Adrenal gland (tissue), 12 donors: Measurements from ENCODE around the gene SBK1. TPM values are rescaled to one million over a fixed set of nuclear protein-coding genes. Genes with fewer than 3 reads are reported as not detected.

ENCODE experiments used
- DNase-seq, 7 donors: peaks; one replicate each; pipeline ENCODE4 v3.0.0-alpha.2; 2019 to 2020
- H3K27ac ChIP-seq, 5 donors: fragments of 200-600 bp; sonication (generic) in 4 of 5; 1 replicate in 3 of 5; 2 replicates in 2 of 5; pipeline versions ENCODE4 v1.5.1 to v1.8.0; 2016 to 2020; ENCODE audit warnings: mild to moderate bottlenecking in 1 of 5
- H3K27me3 ChIP-seq: fragments of 200-600 bp; 2 replicates; pipeline ENCODE4 v1.8.0; 2021
- H3K36me3 ChIP-seq, 2 donors: fragments of 200-600 bp; replicated peaks in 1 of 2; 1 replicate in 1 of 2; 2 replicates in 1 of 2; pipeline versions ENCODE4 v1.5.1 to v1.8.0; 2018 to 2022
- H3K4me1 ChIP-seq, 2 donors: fragments of 200-600 bp; replicated peaks in 1 of 2; 1 replicate in 1 of 2; 2 replicates in 1 of 2; pipeline versions ENCODE4 v1.5.1 to v1.8.0; 2018 to 2021
- H3K4me3 ChIP-seq, 4 donors: fragments of 200-600 bp; sonication (generic) in 3 of 4; one replicate each; pipeline ENCODE4 v1.5.1; 2016 to 2018
- H3K9me3 ChIP-seq, 3 donors: fragments of 200-600 bp; sonication (generic) in 1 of 3; replicated peaks in 1 of 3; 1 replicate in 2 of 3; 2 replicates in 1 of 3; pipeline versions ENCODE4 v1.5.1 to v1.8.0; 2016 to 2021
- CTCF ChIP-seq, 6 experiments: fragments of 450-650 bp in 4 of 6; fragments of 200-600 bp in 2 of 6; sonication (generic) in 1 of 6; IDR thresholded peaks; 1 replicate in 5 of 6; 2 replicates in 1 of 6; pipeline versions ENCODE4 v1.5.1 to v1.8.0; 2016 to 2021; ENCODE audit warnings: antibody characterized with exemption in 6 of 6, mild to moderate bottlenecking in 2 of 6, moderate library complexity in 1 of 6
- POLR2A ChIP-seq, 2 donors: fragments of 450-650 bp; IDR thresholded peaks; one replicate each; pipeline ENCODE4 v1.6.1; 2017; ENCODE audit warnings: antibody characterized with exemption in 2 of 2, mild to moderate bottlenecking in 2 of 2, moderate library complexity in 1 of 2
- WGBS, 4 donors: extraction: QIAGEN DNeasy Blood & Tissue Kit in 2 of 4; methylation state at CpG; one replicate each; pipeline versions ENCODE4 v1.1.5 to v1.1.7; 2013 to 2017; 5-methylcytosine and 5-hydroxymethylcytosine counted together
- intact Hi-C, 2 donors: fragments of 100-400 bp; cut with DNase I; formaldehyde crosslinking; loops; one replicate each; pipeline versions ENCODE4 v1.14.1 to v1.15.0; 2022 to 2023
- polyA plus RNA-seq, 3 donors: library from polyadenylated mRNA; stranded (reverse); fragments of 200-250 nt in 2 of 3; fragments of 350-450 nt in 1 of 3; fragmentation: Illumina TruSeq in 1 of 3; extraction: RNeasy Lipid Tissue Mini Kit (QIAGEN cat#74804) in 1 of 3; gene quantifications; one replicate each; pipeline ENCODE4 v1.2.3, GENCODE V29; 2013 to 2014
- total RNA-seq, 9 donors: library from RNA; depleted of rRNA in 4 of 9; stranded (reverse); fragments of >200 nt in 4 of 9; fragments of 120-200 nt in 1 of 9; fragmentation: NEBNext Ultra II Directional in 1 of 9; extraction: Animal tissue kit (Norgen Biotek cat#: 25700) in 1 of 9; gene quantifications; one replicate each; pipeline versions ENCODE4 v1.1.0 to v1.2.4, GENCODE V29; 2013 to 2023
- donor health status: healthy with polysubstance abuse.
- donor health status: Bipolar disorder and iron deficiency.
- donor health status: DM: yes; HTN: yes; CAD: no.
- donor health status: DM: no; HTN: no; CAD: no.
- donor health status: DM: no; HTN: no; CAD: no.
- donor health status: DM: yes; HTN: yes; CAD: no.

Gene SBK1
- total and polyA plus RNA-seq, 12 donors: 0.57 to 6.9 (median 4.1) TPM

- Histone ChIP-seq H3K27ac (no peak overlapping the region), H3K36me3 (no peaks in the 10 kb centered on the region), H3K4me3 (no peak overlapping the region), H3K27me3 (no peaks in the 10 kb centered on the region), H3K4me1 (peaks cover 10 to 18% of the 10 kb centered on the region in 2 donors), H3K9me3 (no peaks in the 10 kb centered on the region)
- no peak for TF ChIP-seq CTCF (IDR thresholded peaks at IDR 0.05)
- TF ChIP-seq POLR2A (IDR thresholded peaks at IDR 0.05): no peak
- 85 to 92% (median 87%) methylated on average over 9 to 11 of the region's 11 CpGs for WGBS, 4 donors
- DNase-seq: no peak
- intact Hi-C loops: no loop called here
Observed at GRCh38 chr16:28295276-28295675, 3.0 kb downstream of the SBK1 start.

GRCh38 chr16:28297308-28297707 lies 5.0 kb downstream of the SBK1 start:
- H3K4me3 ChIP-seq: no peak overlapping the region
- DNase-seq: no peak
- peaks cover 10 to 13% of the 10 kb centered on the region in 2 donors for H3K4me1 ChIP-seq
- WGBS, 4 donors: 40 to 69% (median 62%) methylated on average over 2 of the region's 2 CpGs
- TF ChIP-seq CTCF (IDR thresholded peaks at IDR 0.05) (no peak), POLR2A (IDR thresholded peaks at IDR 0.05) (no peak)
- H3K9me3 ChIP-seq: no peaks in the 10 kb centered on the region
- intact Hi-C loops: no loop called here
- no peaks in the 10 kb centered on the region for H3K36me3 ChIP-seq
- H3K27me3 ChIP-seq: no peaks in the 10 kb centered on the region
- H3K27ac ChIP-seq: no peak overlapping the region

GRCh38 chr16:28297784-28298510 lies 5.6 kb downstream of the SBK1 start:
- Histone ChIP-seq H3K36me3 (no peaks in the 10 kb centered on the region), H3K4me3 (no peak overlapping the region), H3K4me1 (peaks cover 6 to 11% of the 10 kb centered on the region in 2 donors), H3K9me3 (no peaks in the 10 kb centered on the region), H3K27ac (no peak overlapping the region), H3K27me3 (no peaks in the 10 kb centered on the region)
- 67 to 79% (median 70%) methylated on average over 10 to 11 of the region's 11 CpGs for WGBS, 4 donors
- TF ChIP-seq POLR2A (IDR thresholded peaks at IDR 0.05) (no peak), CTCF (IDR thresholded peaks at IDR 0.05) (no peak)
- DNase-seq: no peak
- intact Hi-C loops: no loop called here

- H3K9me3 ChIP-seq: no peaks in the 10 kb centered on the region
- 55 to 100% (median 80%) methylated on average over 1 to 4 of the region's 4 CpGs for whole genome bisulfite sequencing, 4 donors
- intact Hi-C loops: no loop called here
- DNase-seq: no peak
- TF ChIP-seq CTCF (IDR thresholded peaks at IDR 0.05) (no peak), POLR2A (IDR thresholded peaks at IDR 0.05) (no peak)
- peaks cover under 1 to 6% of the 10 kb centered on the region in 2 donors for H3K4me1 ChIP-seq
- no peak overlapping the region for H3K4me3 ChIP-seq
- no peaks in the 10 kb centered on the region for H3K27me3 ChIP-seq
- no peak overlapping the region for H3K27ac ChIP-seq
- H3K36me3 ChIP-seq: no peaks in the 10 kb centered on the region
Observed at GRCh38 chr16:28298511-28298878, 6.2 kb downstream of the SBK1 start.
